IMR-90 (cell line): ENCODE measurements around the gene ADAP1. TPM values are rescaled to one million over a fixed set of nuclear protein-coding genes. Genes with fewer than 3 reads are reported as not detected.

Experiments used
- ATAC-seq: fragments of 200-7000 bp; cut with Tn5 transposase; 2 replicates; pipeline ENCODE4 v1.9.1; 2020; ENCODE audit warnings: low read depth, mild to moderate bottlenecking, moderate library complexity
- BruUV-seq: library from RNA; stranded (reverse); fragments of 400-500 nt; replicated peaks from 2 replicates; lab custom pipeline; 2021; lab: Mats Ljungman, UMichigan
- CTCF ChIA-PET: fragments of 300-600 bp; formaldehyde crosslinking; extraction: SDS; loops from one replicate; lab custom pipeline; 2021; ENCODE audit warnings: antibody characterized with exemption; lab: Yijun Ruan, JAX
- POLR2A ChIA-PET: fragments of 300-600 bp; sonication (Branson Sonifier 250); formaldehyde crosslinking; loops from one replicate; lab custom pipeline; 2022; ENCODE audit warnings: antibody characterized with exemption; ENCODE audit not compliant: unreplicated experiment; lab: Charles Lee
- DNase-seq: peaks from one replicate; pipeline ENCODE4 v3.0.0; 2013
- H2AFZ ChIP-seq: replicated peaks from 2 replicates; pipeline ENCODE3; 2013; ENCODE audit warnings: low read length, mild to moderate bottlenecking; ENCODE audit not compliant: poor library complexity
- H2AK5ac ChIP-seq: 2 replicates; pipeline ENCODE4 v1.6.1; 2013; ENCODE audit warnings: low read depth, low read length, inconsistent platforms
- H2AK9ac ChIP-seq: replicated peaks from 2 replicates; pipeline ENCODE3; 2013; ENCODE audit warnings: mild to moderate bottlenecking, low read depth, low read length, moderate library complexity; ENCODE audit not compliant: poor library complexity
- H2BK120ac ChIP-seq: 2 replicates; pipeline ENCODE4 v1.6.1; 2013; ENCODE audit warnings: low read depth, low read length, inconsistent platforms
- H2BK15ac ChIP-seq: 3 replicates; pipeline ENCODE4 v1.6.1; 2013; ENCODE audit warnings: low read depth, low read length, inconsistent platforms
- H2BK20ac ChIP-seq: 2 replicates; pipeline ENCODE4 v1.6.1; 2013; ENCODE audit warnings: low read depth, mild to moderate bottlenecking, inconsistent platforms, low read length, moderate library complexity
- H2BK5ac ChIP-seq: 2 replicates; pipeline ENCODE4 v1.6.1; 2013; ENCODE audit warnings: mild to moderate bottlenecking, low read depth, low read length, inconsistent platforms; ENCODE audit not compliant: poor library complexity, severe bottlenecking
- H3K14ac ChIP-seq: replicated peaks from 2 replicates; pipeline ENCODE4 v1.6.1; 2013; ENCODE audit warnings: low read depth, low read length, inconsistent platforms
- H3K18ac ChIP-seq: 2 replicates; pipeline ENCODE4 v1.6.1; 2013; ENCODE audit warnings: low read depth, low read length, control low read depth
- H3K23ac ChIP-seq: 2 replicates; pipeline ENCODE4 v1.6.1; 2013; ENCODE audit warnings: low read depth, low read length, inconsistent platforms
- H3K27ac ChIP-seq: 2 replicates; pipeline ENCODE4 v1.5.1; 2013; ENCODE audit warnings: mild to moderate bottlenecking, control low read depth, low read length; ENCODE audit not compliant: insufficient read depth
- H3K27me3 ChIP-seq: 2 replicates; pipeline ENCODE4 v1.6.1; 2013; ENCODE audit warnings: low read length; ENCODE audit not compliant: control insufficient read depth, insufficient read depth
- H3K36me3 ChIP-seq: 2 replicates; pipeline ENCODE4 v1.6.1; 2013; ENCODE audit warnings: low read length, mixed read lengths; ENCODE audit not compliant: control insufficient read depth, insufficient read depth
- H3K4ac ChIP-seq: 2 replicates; pipeline ENCODE4 v1.6.1; 2013; ENCODE audit warnings: low read depth, low read length, inconsistent platforms
- H3K4me1 ChIP-seq: 2 replicates; pipeline ENCODE4 v1.6.1; 2013; ENCODE audit warnings: low read length, mixed read lengths; ENCODE audit not compliant: control insufficient read depth, insufficient read depth
- H3K4me2 ChIP-seq: 2 replicates; pipeline ENCODE4 v1.6.1; 2013; ENCODE audit warnings: low read depth, mild to moderate bottlenecking, control low read depth, low read length, moderate library complexity
- H3K4me3 ChIP-seq: 2 replicates; pipeline ENCODE4 v1.5.1; 2013; ENCODE audit warnings: low read depth, mild to moderate bottlenecking, control low read depth, low read length, moderate library complexity; ENCODE audit not compliant: insufficient read depth
- H3K56ac ChIP-seq: 2 replicates; pipeline ENCODE4 v1.6.1; 2013; ENCODE audit warnings: low read length, inconsistent platforms; ENCODE audit not compliant: insufficient read depth; ENCODE audit errors: extremely low read depth
- H3K79me1 ChIP-seq, 2 experiments: 2 replicates each; pipeline ENCODE4 v1.6.1; 2013; ENCODE audit warnings: low read length in 2 of 2, inconsistent platforms in 1 of 2, low read depth in 1 of 2
- H3K9ac ChIP-seq: 2 replicates; pipeline ENCODE4 v1.6.1; 2013; ENCODE audit warnings: low read depth, low read length, control low read depth
- H3K9me1 ChIP-seq: 2 replicates; pipeline ENCODE4 v1.6.1; 2013; ENCODE audit warnings: low read length, inconsistent platforms; ENCODE audit not compliant: insufficient read depth
- H3K9me3 ChIP-seq: 2 replicates; pipeline ENCODE4 v1.6.1; 2013; ENCODE audit warnings: low read length; ENCODE audit not compliant: control insufficient read depth, insufficient read depth
- H4K20me1 ChIP-seq: 2 replicates; pipeline ENCODE4 v1.6.1; 2013; ENCODE audit warnings: low read length, inconsistent platforms; ENCODE audit not compliant: insufficient read depth
- H4K5ac ChIP-seq: 2 replicates; pipeline ENCODE4 v1.6.1; 2013; ENCODE audit warnings: mild to moderate bottlenecking, low read depth, low read length, control low read depth
- H4K8ac ChIP-seq, 2 experiments: 2 replicates each; pipeline ENCODE4 v1.6.1; 2013; ENCODE audit warnings: low read depth in 2 of 2, low read length in 2 of 2, control low read depth in 1 of 2, inconsistent platforms in 1 of 2
- H4K91ac ChIP-seq: 2 replicates; pipeline ENCODE4 v1.6.1; 2013; ENCODE audit warnings: low read depth, low read length, inconsistent platforms; ENCODE audit not compliant: insufficient read depth
- CEBPB ChIP-seq: IDR thresholded peaks from 2 replicates; pipeline ENCODE4 v1.6.1; 2012; ENCODE audit warnings: low read depth, low read length, improper control_type of control experiment
- RAD21 ChIP-seq: IDR thresholded peaks from 2 replicates; pipeline ENCODE4 v1.6.1; 2012; ENCODE audit warnings: low read length, improper control_type of control experiment
- WGBS, 2 experiments: methylation state at CpG; one replicate each; pipeline versions ENCODE4 v1.1.5 to v1.1.7; 2013; ENCODE audit warnings: missing lambda C conversion rate in 2 of 2; ENCODE audit not compliant: insufficient read length in 1 of 2; ENCODE audit errors: extremely low coverage in 2 of 2; 5-methylcytosine and 5-hydroxymethylcytosine counted together
- dilution Hi-C: fragments of 300-500 bp; cut with HindIII; formaldehyde crosslinking; loops from one replicate; pipeline ENCODE4 v1.14.3; 2018; ENCODE audit warnings: low sequenced_read_pairs; ENCODE audit not compliant: unreplicated experiment
- in situ Hi-C: fragments of 300-500 bp; cut with MboI; formaldehyde crosslinking; loops from 3 replicates; pipeline ENCODE4 v1.14.3; 2019; ENCODE audit warnings: low sequenced_read_pairs, inconsistent platforms, mixed read lengths
- intact Hi-C: fragments of 100-400 bp; cut with micrococcal nuclease; formaldehyde crosslinking; loops from 2 replicates; pipeline ENCODE4 v1.10.0; 2022
- polyA plus RNA-seq, 3 experiments: library from polyadenylated mRNA; depleted of rRNA; stranded (reverse); fragments of >200 nt; gene quantifications; 2 replicates each; pipeline ENCODE4 v1.2.3, GENCODE V29; 2012; ENCODE audit warnings: low replicate concordance in 1 of 3
- total RNA-seq: library from RNA; depleted of rRNA; stranded (reverse); fragments of >200 nt; gene quantifications from 2 replicates; pipeline ENCODE4 v1.2.3, GENCODE V29; 2012

ADAP1 gene
- total and polyA plus RNA-seq, 2 of the 4 experiments (the other 2 are of a cell fraction), result 1.4 to 2.0 TPM

DNA sequence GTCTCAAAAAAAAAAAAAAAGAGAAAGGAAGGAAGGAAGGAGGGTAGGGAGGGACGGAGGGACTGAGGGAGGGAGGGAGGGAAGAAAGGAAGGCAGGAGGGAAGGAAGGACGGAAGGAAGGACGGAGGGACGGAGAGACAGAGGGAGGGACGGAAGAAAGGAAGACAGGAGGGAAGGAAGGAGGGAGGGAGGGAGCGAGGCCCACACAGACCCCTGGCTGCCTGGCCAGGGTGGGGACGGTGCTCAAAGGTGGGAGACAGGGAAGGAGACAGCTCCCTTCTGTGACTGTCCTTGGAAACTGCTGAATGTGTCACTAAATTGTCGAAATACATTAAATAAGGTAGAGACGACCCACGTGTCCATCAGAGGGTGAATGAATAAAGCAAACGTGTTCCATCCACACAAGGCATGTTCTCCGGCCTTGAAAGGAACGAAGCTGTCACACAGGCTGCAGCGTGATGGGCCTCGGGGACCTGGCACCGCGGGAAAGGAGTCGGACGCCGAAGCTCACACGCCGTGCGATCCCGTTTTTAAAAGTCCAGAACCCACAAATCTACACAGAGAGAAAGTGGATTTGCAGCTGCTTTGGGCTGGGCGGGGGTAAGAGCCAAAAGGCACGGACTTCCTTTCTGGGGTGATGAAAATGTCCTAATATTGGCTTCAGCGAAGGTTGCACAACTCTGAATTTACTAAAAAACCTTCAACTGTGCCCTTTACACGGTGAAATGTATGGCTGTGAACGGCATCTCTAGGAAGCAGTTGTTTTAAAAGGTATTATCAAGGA, 23.3 kb downstream of the ADAP1 start:
- Histone ChIP-seq H3K36me3 (no peaks in the 10 kb centered on the region), H3K4me2 (no peak overlapping the region), H3K23ac (no peak overlapping the region), H2AK5ac (peak overlapping the region; percentile 9; the same call in 1 of the 2 replicates), H3K9ac (no peak overlapping the region), H4K20me1 (no peaks in the 10 kb centered on the region), H4K5ac (no peak overlapping the region), H3K4me3 (no peak overlapping the region), H3K9me3 (no peaks in the 10 kb centered on the region), H4K91ac (no peak overlapping the region), H2BK5ac (no peak overlapping the region), H3K9me1 (no peaks in the 10 kb centered on the region), H2AK9ac (no peak overlapping the region), H3K27ac (no peak overlapping the region), H2AFZ (no peak overlapping the region), H3K27me3 (no peaks in the 10 kb centered on the region), H3K18ac (no peak overlapping the region), H3K56ac (no peak overlapping the region), H2BK120ac (no peak overlapping the region), H2BK20ac (no peak overlapping the region), H3K79me1 (no peaks in the 10 kb centered on the region), H3K4ac (no peak overlapping the region), H4K8ac (no peak overlapping the region), H2BK15ac (no peak overlapping the region), H3K4me1 (peaks cover 2% of the 10 kb centered on the region), H3K14ac (no peak overlapping the region)
- intact Hi-C loops (no loop called here), in situ Hi-C loops (no loop called here), dilution Hi-C loops (no loop called here)
- BruUV-seq, result no TSS peak
- TF ChIP-seq RAD21 (no peak), CEBPB (peak; percentile 38; the same call in 1 of the 2 replicates)
- DNase-seq (no peak), ATAC-seq (no peak)
- ChIA-PET POLR2A (no interaction called here), CTCF (interaction anchor here (0.6 kb wide), 1 partner anchor 15 kb away, joined by 3 read pairs; no protein-coding TSS in a partner anchor)
- 46% methylated on average over 4 of the region's 29 CpGs; no CpG with 5 or more reads in 1 of the 2 experiments for WGBS, 2 experiments
